HepG2 (cell line): ENCODE results near the gene FLT3LG. TPM values are rescaled to one million over a fixed set of nuclear protein-coding genes. Genes with fewer than 3 reads are reported as not detected.

Experiments
- ATM ChIP-seq: fragments of 450-650 bp; IDR thresholded peaks from 2 replicates; pipeline ENCODE4 v1.7.1; 2017; ENCODE audit warnings: mild to moderate bottlenecking, borderline replicate concordance
- ERF ChIP-seq: IDR thresholded peaks from 2 replicates; pipeline ENCODE4 v1.6.1; 2018; ENCODE audit warnings: missing biosample characterization, missing genetic modification reagents
- GPN1 ChIP-seq: sonication (generic); formaldehyde crosslinking; IDR thresholded peaks from 2 replicates; pipeline ENCODE4 v1.5.1; 2020; ENCODE audit warnings: missing genetic modification reagents, borderline replicate concordance
- KDM5B ChIP-seq: sonication (generic); formaldehyde crosslinking; IDR thresholded peaks from 2 replicates; pipeline ENCODE4 v1.4.0; 2020; ENCODE audit warnings: missing genetic modification reagents, mild to moderate bottlenecking, borderline replicate concordance
- MAFF ChIP-seq: IDR thresholded peaks from 2 replicates; pipeline ENCODE4 v1.6.1; 2011; ENCODE audit warnings: low read depth, low read length, improper control_type of control experiment
- MEF2D ChIP-seq: sonication (generic); formaldehyde crosslinking; IDR thresholded peaks from 2 replicates; pipeline ENCODE4 v1.5.1; 2020; ENCODE audit warnings: mild to moderate bottlenecking, missing genetic modification reagents
- MIXL1 ChIP-seq: IDR thresholded peaks from 2 replicates; pipeline ENCODE4 v1.6.1; 2016
- NCOA1 ChIP-seq: sonication (generic); formaldehyde crosslinking; IDR thresholded peaks from 2 replicates; pipeline ENCODE4 v1.9.0; 2021; ENCODE audit warnings: missing genetic modification reagents
- NKX3-1 ChIP-seq: sonication (generic); formaldehyde crosslinking; IDR thresholded peaks from 2 replicates; pipeline ENCODE4 v1.5.0; 2020; ENCODE audit warnings: missing genetic modification reagents
- RAD21 ChIP-seq: fragments of 450-650 bp; formaldehyde crosslinking; IDR thresholded peaks from 2 replicates; pipeline ENCODE4 v1.5.0; 2020; ENCODE audit warnings: mild to moderate bottlenecking
- RBFOX2 ChIP-seq: fragments of 200-400 bp; formaldehyde crosslinking; IDR thresholded peaks from 2 replicates; pipeline ENCODE4 v1.6.1; 2017; ENCODE audit warnings: low read depth, mild to moderate bottlenecking, low read length
- SOX5 ChIP-seq: IDR thresholded peaks from 2 replicates; pipeline ENCODE4 v1.6.1; 2016; ENCODE audit warnings: borderline replicate concordance
- SRSF4 ChIP-seq: fragments of 200-400 bp; formaldehyde crosslinking; IDR thresholded peaks from one replicate; pipeline ENCODE4 v1.6.1; 2018; ENCODE audit warnings: mild to moderate bottlenecking, low read depth, low read length, moderate library complexity; ENCODE audit not compliant: poor library complexity, severe bottlenecking
- TAF15 ChIP-seq: fragments of 200-400 bp; formaldehyde crosslinking; IDR thresholded peaks from one replicate; pipeline ENCODE4 v1.6.1; 2018; ENCODE audit warnings: mild to moderate bottlenecking, low read depth, low read length; ENCODE audit not compliant: poor library complexity, severe bottlenecking
- TCF7 ChIP-seq: sonication (generic); IDR thresholded peaks from 2 replicates; pipeline ENCODE4 v1.6.1; 2016; ENCODE audit warnings: antibody characterized with exemption, low read depth
- ZFP41 ChIP-seq: sonication (generic); formaldehyde crosslinking; IDR thresholded peaks from 2 replicates; pipeline ENCODE4 v1.4.0; 2020; ENCODE audit warnings: mild to moderate bottlenecking, missing genetic modification reagents, borderline replicate concordance
- ZNF225 ChIP-seq: sonication (generic); formaldehyde crosslinking; IDR thresholded peaks from 2 replicates; pipeline ENCODE4 v1.4.0; 2020; ENCODE audit warnings: mild to moderate bottlenecking, missing genetic modification reagents
- ZNF232 ChIP-seq: sonication (generic); formaldehyde crosslinking; IDR thresholded peaks from 2 replicates; pipeline ENCODE4 v1.4.0; 2020; ENCODE audit warnings: missing genetic modification reagents, borderline replicate concordance
- ZNF292 ChIP-seq: sonication (generic); formaldehyde crosslinking; IDR thresholded peaks from 2 replicates; pipeline ENCODE4 v1.8.1; 2022; ENCODE audit warnings: mild to moderate bottlenecking, low read depth, missing genetic modification reagents, borderline replicate concordance
- ZNF331 ChIP-seq: sonication (generic); formaldehyde crosslinking; IDR thresholded peaks from 2 replicates; pipeline ENCODE4 v1.4.0; 2020; ENCODE audit warnings: missing genetic modification reagents
- ZNF34 ChIP-seq: sonication (generic); formaldehyde crosslinking; IDR thresholded peaks from 2 replicates; pipeline ENCODE4 v1.4.0; 2020; ENCODE audit warnings: mild to moderate bottlenecking, missing genetic modification reagents, borderline replicate concordance
- ZNF619 ChIP-seq: sonication (generic); formaldehyde crosslinking; IDR thresholded peaks from 2 replicates; pipeline ENCODE4 v1.4.0; 2020; ENCODE audit warnings: mild to moderate bottlenecking, missing genetic modification reagents
- ZNF652 ChIP-seq: IDR thresholded peaks from 2 replicates; pipeline ENCODE4 v1.6.1; 2016; ENCODE audit warnings: low read depth, borderline replicate concordance
- ZNF749 ChIP-seq: sonication (generic); formaldehyde crosslinking; IDR thresholded peaks from 2 replicates; pipeline ENCODE4 v1.8.0; 2022; ENCODE audit warnings: mild to moderate bottlenecking, missing genetic modification reagents, moderate library complexity, borderline replicate concordance
- ZNF772 ChIP-seq: sonication (generic); formaldehyde crosslinking; IDR thresholded peaks from 2 replicates; pipeline ENCODE4 v1.5.0; 2020; ENCODE audit warnings: mild to moderate bottlenecking, missing genetic modification reagents
- ZNF879 ChIP-seq: sonication (generic); formaldehyde crosslinking; IDR thresholded peaks from 2 replicates; pipeline ENCODE4 v1.8.1; 2023; ENCODE audit warnings: missing genetic modification reagents
- polyA plus RNA-seq, 8 experiments: library from polyadenylated mRNA; depleted of rRNA in 3 of 8; stranded (reverse) in 7 of 8; unstranded in 1 of 8; fragments of >200 nt; fragmentation: Illumina TruSeq in 4 of 8; extraction: Trizol in 4 of 8; gene quantifications; 2 replicates each; pipeline versions ENCODE4 v1.2.1 to v1.2.3, GENCODE V29; 2011 to 2016; ENCODE audit warnings: low read depth in 4 of 8, missing spikeins in 1 of 8, mixed read lengths in 1 of 8; ENCODE audit not compliant: insufficient read depth in 1 of 8
- total RNA-seq, 5 experiments: library from RNA; depleted of rRNA; stranded (reverse); fragments of >200 nt; fragmentation: Illumina TruSeq; extraction: Trizol; gene quantifications; 2 replicates each; pipeline ENCODE4 v1.2.3, GENCODE V29; 2016; ENCODE audit warnings: low read depth in 1 of 5
- TF ChIP-seq, protein P1 (sequence below): sonication (generic); formaldehyde crosslinking; IDR thresholded peaks from 2 replicates; pipeline ENCODE4 v1.5.0; 2020; ENCODE audit warnings: missing genetic modification reagents
- TF ChIP-seq, protein P2 (sequence below): sonication (generic); formaldehyde crosslinking; IDR thresholded peaks from 2 replicates; pipeline ENCODE4 v1.4.0; 2020; ENCODE audit warnings: mild to moderate bottlenecking, missing genetic modification reagents
- TF ChIP-seq, protein P3 (sequence below): sonication (generic); formaldehyde crosslinking; IDR thresholded peaks from 2 replicates; pipeline ENCODE4 v1.8.1; 2023; ENCODE audit warnings: missing genetic modification reagents, mild to moderate bottlenecking, borderline replicate concordance
- TF ChIP-seq, protein P4 (sequence below): sonication (generic); formaldehyde crosslinking; IDR thresholded peaks from 2 replicates; pipeline ENCODE4 v1.5.0; 2020; ENCODE audit warnings: missing genetic modification reagents

Gene FLT3LG
- total and polyA plus RNA-seq, 2 of the 13 experiments (the other 11 are each of a cell fraction or from before 2014, with no cell fraction given), result 1.5 to 2.6 TPM

DNA sequence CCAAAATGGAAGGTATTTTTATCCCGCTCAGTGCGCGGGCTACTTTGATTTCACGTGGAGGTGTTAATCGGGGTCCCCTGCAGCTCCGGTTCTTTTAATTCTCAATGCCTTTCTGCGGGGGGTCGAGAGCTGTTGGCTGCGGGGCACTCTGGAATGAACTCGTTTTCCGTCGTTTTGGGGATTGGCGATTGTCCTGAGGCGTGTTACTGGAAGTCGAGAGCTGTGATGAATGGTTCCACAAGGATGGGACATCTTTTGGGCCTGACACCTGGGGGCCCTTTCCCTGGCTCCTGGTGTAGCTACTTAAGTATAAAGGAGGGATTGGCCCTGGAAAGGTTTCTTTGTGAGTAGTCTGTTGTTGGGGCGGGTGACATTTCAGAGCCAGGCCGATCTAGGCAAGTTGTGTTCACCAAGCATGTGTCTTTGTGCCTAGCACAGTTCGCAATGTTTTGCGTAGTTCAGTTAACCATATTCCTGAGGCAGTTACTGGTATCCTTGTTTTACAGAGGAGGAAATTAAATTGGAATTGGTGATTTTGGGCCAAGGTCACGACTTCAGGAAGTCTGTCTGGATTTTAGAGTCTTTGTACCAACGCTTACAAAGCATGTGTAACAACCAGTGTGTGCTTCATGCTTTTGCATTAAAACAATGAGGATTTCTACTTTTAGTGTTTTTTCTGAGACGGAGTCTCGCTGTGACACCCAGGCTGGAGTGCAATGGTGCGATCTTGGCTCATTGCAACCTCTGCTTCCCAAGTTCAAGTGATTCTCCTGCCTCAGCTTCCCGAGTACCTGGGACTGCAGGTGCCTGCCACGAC, 14.2 kb downstream of the FLT3LG start (continued):
- 0 out of 2 replicates have a peak, but pooled peaks have one; percentile 9 for TF ChIP-seq ZNF772 (CRISPR knock-in tag)
- TF ChIP-seq, protein P1, sequence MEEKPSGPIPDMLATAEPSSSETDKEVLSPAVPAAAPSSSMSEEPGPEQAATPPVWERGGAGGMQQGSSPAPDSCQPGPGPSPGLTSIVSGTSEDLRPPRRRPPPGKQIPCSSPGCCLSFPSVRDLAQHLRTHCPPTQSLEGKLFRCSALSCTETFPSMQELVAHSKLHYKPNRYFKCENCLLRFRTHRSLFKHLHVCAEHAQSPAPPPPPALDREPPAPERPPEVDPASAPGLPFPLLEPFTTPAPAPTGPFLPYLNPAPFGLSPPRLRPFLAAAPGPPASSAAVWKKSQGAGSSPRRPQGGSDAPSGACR, result no peak
- TF ChIP-seq ZNF225 (CRISPR knock-in tag), result no peak
- no peak for TF ChIP-seq TCF7
- TF ChIP-seq ZNF34 (CRISPR knock-in tag), result no peak
- TF ChIP-seq ZNF749 (CRISPR knock-in tag), result no peak
- no peak for TF ChIP-seq SOX5 (CRISPR knock-in tag)
- TF ChIP-seq ZNF652 (CRISPR knock-in tag), result no peak
- no peak for TF ChIP-seq GPN1 (CRISPR knock-in tag)
- no peak for TF ChIP-seq SRSF4
- TF ChIP-seq, protein P2, sequence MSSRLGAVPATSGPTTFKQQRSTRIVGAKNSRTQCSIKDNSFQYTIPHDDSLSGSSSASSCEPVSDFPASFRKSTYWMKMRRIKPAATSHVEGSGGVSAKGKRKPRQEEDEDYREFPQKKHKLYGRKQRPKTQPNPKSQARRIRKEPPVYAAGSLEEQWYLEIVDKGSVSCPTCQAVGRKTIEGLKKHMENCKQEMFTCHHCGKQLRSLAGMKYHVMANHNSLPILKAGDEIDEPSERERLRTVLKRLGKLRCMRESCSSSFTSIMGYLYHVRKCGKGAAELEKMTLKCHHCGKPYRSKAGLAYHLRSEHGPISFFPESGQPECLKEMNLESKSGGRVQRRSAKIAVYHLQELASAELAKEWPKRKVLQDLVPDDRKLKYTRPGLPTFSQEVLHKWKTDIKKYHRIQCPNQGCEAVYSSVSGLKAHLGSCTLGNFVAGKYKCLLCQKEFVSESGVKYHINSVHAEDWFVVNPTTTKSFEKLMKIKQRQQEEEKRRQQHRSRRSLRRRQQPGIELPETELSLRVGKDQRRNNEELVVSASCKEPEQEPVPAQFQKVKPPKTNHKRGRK (CRISPR knock-in tag), result no peak
- TF ChIP-seq KDM5B (CRISPR knock-in tag), result no peak
- no peak for TF ChIP-seq ZNF331 (CRISPR knock-in tag)
- TF ChIP-seq ERF (CRISPR knock-in tag), result no peak
- no peak for TF ChIP-seq MAFF
- no peak for TF ChIP-seq ZFP41 (CRISPR knock-in tag)
- TF ChIP-seq, protein P3, sequence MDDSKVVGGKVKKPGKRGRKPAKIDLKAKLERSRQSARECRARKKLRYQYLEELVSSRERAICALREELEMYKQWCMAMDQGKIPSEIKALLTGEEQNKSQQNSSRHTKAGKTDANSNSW (CRISPR knock-in tag), result no peak
- no peak for TF ChIP-seq ZNF619
- TF ChIP-seq NKX3-1, result no peak
- no peak for TF ChIP-seq ZNF232
- peak; percentile 12; the same call in 1 of the 2 replicates for TF ChIP-seq MIXL1 (CRISPR knock-in tag)
- no peak for TF ChIP-seq ZNF879
- TF ChIP-seq NCOA1 (CRISPR knock-in tag), result 0 out of 2 replicates have a peak, but pooled peaks have one; percentile 29
- peak; percentile 15; the same call in 1 of the 2 replicates for TF ChIP-seq RBFOX2
- TF ChIP-seq, protein P4, sequence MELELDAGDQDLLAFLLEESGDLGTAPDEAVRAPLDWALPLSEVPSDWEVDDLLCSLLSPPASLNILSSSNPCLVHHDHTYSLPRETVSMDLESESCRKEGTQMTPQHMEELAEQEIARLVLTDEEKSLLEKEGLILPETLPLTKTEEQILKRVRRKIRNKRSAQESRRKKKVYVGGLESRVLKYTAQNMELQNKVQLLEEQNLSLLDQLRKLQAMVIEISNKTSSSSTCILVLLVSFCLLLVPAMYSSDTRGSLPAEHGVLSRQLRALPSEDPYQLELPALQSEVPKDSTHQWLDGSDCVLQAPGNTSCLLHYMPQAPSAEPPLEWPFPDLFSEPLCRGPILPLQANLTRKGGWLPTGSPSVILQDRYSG (CRISPR knock-in tag), result no peak
- TF ChIP-seq TAF15, result no peak
- TF ChIP-seq ATM, result no peak
- TF ChIP-seq RAD21 (CRISPR knock-in tag), result no peak
- no peak for TF ChIP-seq MEF2D (CRISPR knock-in tag)
- TF ChIP-seq ZNF292 (CRISPR knock-in tag), result no peak
